Suprapubic skin (tissue), 3 donors: Measurements from ENCODE around the gene GALC.

Experiments used
- EP300 ChIP-seq: sonication (generic); formaldehyde crosslinking; IDR thresholded peaks from one replicate; pipeline ENCODE4 v1.6.1; 2017; ENCODE audit warnings: antibody characterized with exemption
- TF ChIP-seq, protein P1 (sequence below), 2 donors: fragments of 200-600 bp in 1 of 2; fragments of 450-650 bp in 1 of 2; sonication (generic) in 1 of 2; IDR thresholded peaks; one replicate each; pipeline ENCODE4 v1.5.1; 2016 to 2019; ENCODE audit warnings: antibody characterized with exemption in 2 of 2, mild to moderate bottlenecking in 1 of 2, moderate library complexity in 1 of 2

DNA sequence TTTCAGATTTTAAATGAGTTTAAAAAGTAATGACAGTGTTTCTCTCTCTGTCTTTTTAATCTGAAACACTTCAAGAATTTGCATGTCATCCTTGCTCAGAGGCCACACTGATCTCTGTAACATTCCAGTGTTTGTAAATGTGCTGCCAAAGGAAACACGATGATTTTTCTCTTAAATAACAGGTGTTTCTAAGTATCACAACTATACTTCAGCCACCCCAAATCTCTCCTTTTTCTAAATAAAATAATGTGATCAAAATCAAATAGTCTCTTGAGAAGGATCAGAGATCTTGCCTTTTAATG lies 3.3 kb upstream of the GALC start:
- no peak for TF ChIP-seq EP300
- TF ChIP-seq, protein P1, sequence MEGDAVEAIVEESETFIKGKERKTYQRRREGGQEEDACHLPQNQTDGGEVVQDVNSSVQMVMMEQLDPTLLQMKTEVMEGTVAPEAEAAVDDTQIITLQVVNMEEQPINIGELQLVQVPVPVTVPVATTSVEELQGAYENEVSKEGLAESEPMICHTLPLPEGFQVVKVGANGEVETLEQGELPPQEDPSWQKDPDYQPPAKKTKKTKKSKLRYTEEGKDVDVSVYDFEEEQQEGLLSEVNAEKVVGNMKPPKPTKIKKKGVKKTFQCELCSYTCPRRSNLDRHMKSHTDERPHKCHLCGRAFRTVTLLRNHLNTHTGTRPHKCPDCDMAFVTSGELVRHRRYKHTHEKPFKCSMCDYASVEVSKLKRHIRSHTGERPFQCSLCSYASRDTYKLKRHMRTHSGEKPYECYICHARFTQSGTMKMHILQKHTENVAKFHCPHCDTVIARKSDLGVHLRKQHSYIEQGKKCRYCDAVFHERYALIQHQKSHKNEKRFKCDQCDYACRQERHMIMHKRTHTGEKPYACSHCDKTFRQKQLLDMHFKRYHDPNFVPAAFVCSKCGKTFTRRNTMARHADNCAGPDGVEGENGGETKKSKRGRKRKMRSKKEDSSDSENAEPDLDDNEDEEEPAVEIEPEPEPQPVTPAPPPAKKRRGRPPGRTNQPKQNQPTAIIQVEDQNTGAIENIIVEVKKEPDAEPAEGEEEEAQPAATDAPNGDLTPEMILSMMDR (IDR thresholded peaks at IDR 0.05) = no peak
